ENCODE data around the gene SND1.

DNA sequence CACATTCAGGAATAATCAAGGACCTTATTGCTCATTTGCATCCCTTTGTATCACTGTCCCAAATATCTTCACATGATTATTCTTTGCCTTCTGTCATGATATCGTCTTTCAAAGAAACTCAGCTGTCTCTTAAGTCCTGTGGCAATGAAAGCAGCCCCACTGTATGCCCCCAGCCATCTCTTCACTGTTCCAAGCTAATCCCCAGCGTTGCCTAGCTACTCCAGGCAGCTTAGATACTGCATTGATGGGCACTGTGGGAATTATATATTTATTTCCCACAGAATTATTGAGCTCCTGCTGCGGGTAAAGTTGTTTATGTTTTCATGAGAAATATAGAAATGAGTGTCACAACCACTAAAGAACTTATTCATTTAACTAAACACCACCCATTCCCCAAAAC lies 38.8 kb downstream of the SND1 start:
- TF ChIP-seq, protein P1, sequence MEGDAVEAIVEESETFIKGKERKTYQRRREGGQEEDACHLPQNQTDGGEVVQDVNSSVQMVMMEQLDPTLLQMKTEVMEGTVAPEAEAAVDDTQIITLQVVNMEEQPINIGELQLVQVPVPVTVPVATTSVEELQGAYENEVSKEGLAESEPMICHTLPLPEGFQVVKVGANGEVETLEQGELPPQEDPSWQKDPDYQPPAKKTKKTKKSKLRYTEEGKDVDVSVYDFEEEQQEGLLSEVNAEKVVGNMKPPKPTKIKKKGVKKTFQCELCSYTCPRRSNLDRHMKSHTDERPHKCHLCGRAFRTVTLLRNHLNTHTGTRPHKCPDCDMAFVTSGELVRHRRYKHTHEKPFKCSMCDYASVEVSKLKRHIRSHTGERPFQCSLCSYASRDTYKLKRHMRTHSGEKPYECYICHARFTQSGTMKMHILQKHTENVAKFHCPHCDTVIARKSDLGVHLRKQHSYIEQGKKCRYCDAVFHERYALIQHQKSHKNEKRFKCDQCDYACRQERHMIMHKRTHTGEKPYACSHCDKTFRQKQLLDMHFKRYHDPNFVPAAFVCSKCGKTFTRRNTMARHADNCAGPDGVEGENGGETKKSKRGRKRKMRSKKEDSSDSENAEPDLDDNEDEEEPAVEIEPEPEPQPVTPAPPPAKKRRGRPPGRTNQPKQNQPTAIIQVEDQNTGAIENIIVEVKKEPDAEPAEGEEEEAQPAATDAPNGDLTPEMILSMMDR (IDR thresholded peaks at IDR 0.05 in 8 of 11, conservative IDR thresholded peaks at IDR 0.05 in 3 of 11): no peak
- TF ChIP-seq POLR2A (IDR thresholded peaks at IDR 0.05) (no peak), POLR2AphosphoS5 (IDR thresholded peaks at IDR 0.05) (no peak)
